Measurements from ENCODE around the gene GABRB2. TPM values are rescaled to one million over a fixed set of nuclear protein-coding genes. Genes with fewer than 3 reads are reported as not detected.

Gene GABRB2
- total RNA-seq: under 0.01 TPM in 1 of 2 replicates, not detected in the other

DNA sequence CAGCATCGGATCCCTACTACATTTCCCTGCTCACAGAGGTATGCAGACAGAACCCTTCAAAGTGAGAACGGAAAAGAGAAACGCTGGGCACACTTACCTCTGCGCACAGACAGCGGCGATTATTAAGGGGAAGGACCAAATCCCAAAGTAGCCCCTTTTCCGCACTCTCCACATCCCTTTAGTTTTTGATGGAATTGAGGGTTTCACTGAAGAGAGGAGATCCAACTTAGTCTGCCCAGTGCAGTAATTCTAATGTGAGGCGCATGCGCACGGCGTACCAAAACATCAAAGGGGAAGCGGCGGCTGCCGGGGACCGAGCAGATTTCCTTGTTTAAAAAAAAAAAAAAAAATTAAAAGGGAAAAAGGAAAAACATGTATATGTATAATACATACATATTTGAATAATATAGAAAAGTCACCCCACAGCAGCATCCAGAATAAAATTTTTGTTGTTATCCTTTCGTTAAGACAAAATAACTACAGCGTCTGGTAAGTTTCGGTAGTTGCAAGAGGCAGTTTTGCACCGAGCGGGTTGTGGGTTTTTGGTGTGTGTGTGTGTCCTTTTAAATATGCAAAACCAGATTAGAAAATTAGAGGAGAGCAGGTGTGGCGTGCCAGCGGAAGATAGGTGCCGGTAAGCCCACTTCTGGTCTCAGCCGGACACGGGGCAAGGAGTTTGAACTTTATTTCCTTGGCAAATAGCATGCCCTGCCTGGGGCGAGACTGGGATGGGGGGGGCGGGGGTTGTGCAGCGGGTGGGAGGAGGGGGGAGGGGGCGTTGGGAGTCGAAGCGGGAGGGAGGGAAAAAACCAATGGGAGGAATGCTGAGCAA lies at the start of gene GABRB2:
Gene GABRB2 (minus strand): TSS at position 256 of the 832 bp plus-strand sequence. CDS start 82 bp downstream, at position 174.

Other genes starting within 250 kb of the GABRB2 start
- not detected in 2 replicates for gene GABRA6, start 139.0 kb upstream of the GABRB2 start, total RNA-seq